ENCODE measurements around the gene NUDC. TPM values are rescaled to one million over a fixed set of nuclear protein-coding genes. Genes with fewer than 3 reads are reported as not detected.
A peak's percentile ranks its signal among the peaks of the same experiment; 100 is the strongest.

Gene NUDC
- total RNA-seq, 1 experiment from 2014 or later = 118 TPM

- Histone ChIP-seq H3T11ph (ENCODE audit: low read length) (no peak overlapping the region), H2BK15ac (ENCODE audit: low read depth, low read length) (no peak overlapping the region), H3K4ac (ENCODE audit: low read depth, low read length) (no peak overlapping the region), H2BK12ac (ENCODE audit: insufficient read length, low read depth, low read length) (no peak overlapping the region), H2BK120ac (ENCODE audit: low read depth, low read length, poor library complexity, severe bottlenecking) (no peak overlapping the region), H4K91ac (ENCODE audit: insufficient read length, low read depth, low read length) (no peak overlapping the region), H3K9ac (ENCODE audit: extremely low read depth, insufficient read length, low read length) (no peak overlapping the region), H3K56ac (ENCODE audit: insufficient read length, low read depth, low read length) (no peak overlapping the region), H2AFZ (ENCODE audit: low read length) (no peak overlapping the region), H3K79me1 (ENCODE audit: insufficient read depth, low read depth, low read length, poor library complexity, severe bottlenecking) (peaks cover 13% of the 10 kb centered on the region), H3K23ac (ENCODE audit: insufficient read length, low read depth, low read length) (no peak overlapping the region), H3K27me3 (ENCODE audit: insufficient read depth, low read length) (no peaks in the 10 kb centered on the region), H3K14ac (ENCODE audit: insufficient read depth, low read length) (no peak overlapping the region), H4K5ac (ENCODE audit: insufficient read length, low read depth, low read length) (no peak overlapping the region), H2AK5ac (ENCODE audit: insufficient read length, low read length) (no peak overlapping the region), H3K4me1 (ENCODE audit: insufficient read depth, low read length) (peaks cover 3% of the 10 kb centered on the region; the same call in 1 of the 2 replicates), H3K18ac (ENCODE audit: insufficient read length, low read depth, low read length) (no peak overlapping the region), H4K20me1 (ENCODE audit: control insufficient read depth, insufficient read depth, insufficient read length) (no peaks in the 10 kb centered on the region), H3K27ac (ENCODE audit: insufficient read length, low read depth, low read length) (no peak overlapping the region), H2BK5ac (ENCODE audit: insufficient read length, low read length) (no peak overlapping the region), H2BK20ac (ENCODE audit: low read depth, low read length, poor library complexity, severe bottlenecking) (no peak overlapping the region), H3K79me2 (ENCODE audit: insufficient read depth, low read length) (peaks cover 17% of the 10 kb centered on the region; the same call in 1 of the 2 replicates), H3K9me3 (ENCODE audit: control insufficient read depth, low read depth, low read length) (no peaks in the 10 kb centered on the region), H4K8ac (replicated peaks; ENCODE audit: insufficient read length, low read depth, low read length) (no peak overlapping the region), H3K23me2 (ENCODE audit: insufficient read length, low read depth, low read length, poor library complexity, severe bottlenecking) (peaks cover 7% of the 10 kb centered on the region), H3K4me2 (ENCODE audit: insufficient read depth, insufficient read length, low read length) (no peak overlapping the region)
- Mint-ChIP-seq H3K4me1 (peaks cover 18% of the 10 kb centered on the region in 2 experiments), H3K4me3 (peak overlapping the region in 1 of 2 experiments; percentile 93; a peak in 1 of 5 replicates), H3K36me3 (ENCODE audit: insufficient read depth in 1 of 3, low read depth in 3 of 3) (peaks cover 34 to 54% (median 47%) of the 10 kb centered on the region in 3 experiments), H3K27ac (no peak overlapping the region), H3K27me3 (ENCODE audit: low read depth) (peaks cover 3% of the 10 kb centered on the region; the same call in 1 of the 2 replicates), H3K9me3 (peaks cover 0 to 2% of the 10 kb centered on the region in 2 experiments; a peak in 1 of 5 replicates)
- no peak for DNase-seq
- no peak for TF ChIP-seq CTCF (conservative IDR thresholded peaks at IDR 0.05)
- WGBS (ENCODE audit: extremely low coverage, insufficient read length, low lambda C conversion rate) = no CpG with 5 or more reads among the region's 3 CpGs
Observed at GRCh38 chr1:26923711-26924110, 2.2 kb downstream of the NUDC start.
